ENCODE data around the gene VSIG10. TPM values are rescaled to one million over a fixed set of nuclear protein-coding genes. Genes with fewer than 3 reads are reported as not detected.

Gene VSIG10
- total and polyA plus RNA-seq, 2 of the 4 experiments (the other 2 are of a cell fraction): 5.9 to 10.0 TPM

DNA sequence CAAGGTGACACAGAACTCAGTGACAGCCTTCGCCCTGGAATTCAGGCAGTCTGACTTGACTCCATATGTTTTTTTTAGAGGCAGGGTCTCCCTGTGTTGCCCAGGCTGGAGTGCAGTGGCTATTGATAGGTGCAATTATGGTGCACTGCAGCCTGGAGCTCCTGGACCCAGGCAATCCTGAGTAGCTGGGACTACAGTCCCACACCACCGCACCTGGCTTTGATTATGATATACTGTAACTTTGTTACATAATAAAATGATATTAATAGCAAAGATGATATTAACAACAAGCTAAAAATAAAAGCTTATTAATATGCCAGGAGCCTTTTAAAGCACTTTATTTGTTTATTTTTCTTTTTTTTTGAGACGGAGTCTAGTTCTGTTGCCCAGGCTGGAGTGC, 9.8 kb downstream of the VSIG10 start:
- no peak overlapping the region for H3K23ac ChIP-seq (ENCODE audit: low read depth, low read length)
- no peak overlapping the region for H3K56ac ChIP-seq (ENCODE audit: extremely low read depth, insufficient read depth, low read length)
- DNase-seq (no peak), ATAC-seq (ENCODE audit: low read depth) (no peak)
- in situ Hi-C loops (cut with MboI; ENCODE audit: low sequenced_read_pairs): no loop called here
- peaks cover 0 to 8% of the 10 kb centered on the region in 2 experiments; a peak in 1 of 4 replicates for H3K79me1 ChIP-seq (ENCODE audit: low read depth in 1 of 2, low read length in 2 of 2)
- H3K4me1 ChIP-seq (ENCODE audit: control insufficient read depth, insufficient read depth, low read length): no peaks in the 10 kb centered on the region
- H2BK120ac ChIP-seq (ENCODE audit: low read depth, low read length): no peak overlapping the region
- H3K27me3 ChIP-seq (ENCODE audit: control insufficient read depth, insufficient read depth, low read length): no peaks in the 10 kb centered on the region
- no peak overlapping the region for H3K14ac ChIP-seq (replicated peaks; ENCODE audit: low read depth, low read length)
- H3K18ac ChIP-seq (ENCODE audit: low read depth, low read length): no peak overlapping the region
- H3K4me3 ChIP-seq (ENCODE audit: insufficient read depth, low read depth, low read length): no peak overlapping the region
- intact Hi-C loops (cut with micrococcal nuclease): no loop called here
- H3K4me2 ChIP-seq (ENCODE audit: low read depth, low read length): no peak overlapping the region
- H3K9me1 ChIP-seq (ENCODE audit: insufficient read depth, low read length): no peaks in the 10 kb centered on the region
- H4K91ac ChIP-seq (ENCODE audit: insufficient read depth, low read depth, low read length): no peak overlapping the region
- POLR2A ChIA-PET (ENCODE audit: unreplicated experiment): no interaction called here
- no CpG with 5 or more reads among the region's 3 CpGs for WGBS, 2 experiments (ENCODE audit: extremely low coverage in 2 of 2, insufficient read length in 1 of 2)
- BruUV-seq (replicated peaks): no TSS peak
- no peak overlapping the region for H4K5ac ChIP-seq (ENCODE audit: low read depth, low read length)
- dilution Hi-C loops (cut with HindIII; ENCODE audit: low sequenced_read_pairs, unreplicated experiment): no loop called here
- no peak overlapping the region for H4K8ac ChIP-seq (ENCODE audit: low read depth in 2 of 2, low read length in 2 of 2)
- H3K36me3 ChIP-seq (ENCODE audit: control insufficient read depth, insufficient read depth, low read length): peaks cover 8% of the 10 kb centered on the region
- TF ChIP-seq BHLHE40 (IDR thresholded peaks at IDR 0.05; ENCODE audit: low read depth, low read length): no peak
- TF ChIP-seq RAD21 (IDR thresholded peaks at IDR 0.05; ENCODE audit: low read length): no peak
- TF ChIP-seq POLR2A (IDR thresholded peaks at IDR 0.05; ENCODE audit: low read depth, low read length): no peak
- no peak for TF ChIP-seq RCOR1 (IDR thresholded peaks at IDR 0.05; ENCODE audit: insufficient replicate concordance, low read length)
- TF ChIP-seq, protein P1, sequence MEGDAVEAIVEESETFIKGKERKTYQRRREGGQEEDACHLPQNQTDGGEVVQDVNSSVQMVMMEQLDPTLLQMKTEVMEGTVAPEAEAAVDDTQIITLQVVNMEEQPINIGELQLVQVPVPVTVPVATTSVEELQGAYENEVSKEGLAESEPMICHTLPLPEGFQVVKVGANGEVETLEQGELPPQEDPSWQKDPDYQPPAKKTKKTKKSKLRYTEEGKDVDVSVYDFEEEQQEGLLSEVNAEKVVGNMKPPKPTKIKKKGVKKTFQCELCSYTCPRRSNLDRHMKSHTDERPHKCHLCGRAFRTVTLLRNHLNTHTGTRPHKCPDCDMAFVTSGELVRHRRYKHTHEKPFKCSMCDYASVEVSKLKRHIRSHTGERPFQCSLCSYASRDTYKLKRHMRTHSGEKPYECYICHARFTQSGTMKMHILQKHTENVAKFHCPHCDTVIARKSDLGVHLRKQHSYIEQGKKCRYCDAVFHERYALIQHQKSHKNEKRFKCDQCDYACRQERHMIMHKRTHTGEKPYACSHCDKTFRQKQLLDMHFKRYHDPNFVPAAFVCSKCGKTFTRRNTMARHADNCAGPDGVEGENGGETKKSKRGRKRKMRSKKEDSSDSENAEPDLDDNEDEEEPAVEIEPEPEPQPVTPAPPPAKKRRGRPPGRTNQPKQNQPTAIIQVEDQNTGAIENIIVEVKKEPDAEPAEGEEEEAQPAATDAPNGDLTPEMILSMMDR (conservative IDR thresholded peaks at IDR 0.05; ENCODE audit: low read depth, low read length): no peak
- no peaks in the 10 kb centered on the region for H3K9me3 ChIP-seq (ENCODE audit: control insufficient read depth, insufficient read depth, low read length)
- no peak overlapping the region for H3K27ac ChIP-seq (ENCODE audit: insufficient read depth, low read length)
- CTCF ChIA-PET: no interaction called here
- no peaks in the 10 kb centered on the region; the same call in 1 of the 2 replicates for H4K20me1 ChIP-seq (ENCODE audit: insufficient read depth, low read length)
- H2AK5ac ChIP-seq (ENCODE audit: low read depth, low read length): no peak overlapping the region
- no peak overlapping the region for H3K9ac ChIP-seq (ENCODE audit: low read depth, low read length)
- H2BK15ac ChIP-seq (ENCODE audit: low read depth, low read length): no peak overlapping the region
- no peak overlapping the region for H2AK9ac ChIP-seq (replicated peaks; ENCODE audit: low read depth, low read length, poor library complexity)
- H2BK20ac ChIP-seq (ENCODE audit: low read depth, low read length): no peak overlapping the region
- no peak overlapping the region for H2AFZ ChIP-seq (replicated peaks; ENCODE audit: low read length, poor library complexity)
- no peak overlapping the region for H2BK5ac ChIP-seq (ENCODE audit: low read depth, low read length, poor library complexity, severe bottlenecking)
- no peak overlapping the region for H3K4ac ChIP-seq (ENCODE audit: low read depth, low read length)

Measured in IMR-90 (cell line).